ENCODE data around the gene GPC4.

Gene GPC4

DNA sequence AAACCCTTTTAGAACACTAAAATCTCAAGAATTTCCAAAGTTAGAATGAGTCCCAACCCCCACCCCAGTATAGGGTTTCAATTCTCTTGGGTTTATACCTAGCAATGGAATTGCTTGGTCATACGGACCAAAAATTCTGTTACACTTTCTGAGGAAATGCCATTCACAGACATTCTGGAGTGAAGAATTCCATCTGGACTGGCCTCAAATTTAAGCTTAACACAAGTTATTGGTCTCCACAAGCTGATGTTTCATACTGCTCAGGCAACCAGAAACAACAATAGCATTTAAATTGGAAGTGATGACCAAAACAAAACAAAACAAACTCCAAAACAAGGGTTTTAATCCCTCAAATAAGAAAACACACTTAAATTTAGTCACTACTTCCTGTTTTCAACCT is 51.1 kb downstream of the GPC4 start:
- ChIA-PET CTCF (no interaction called here), POLR2A (ENCODE audit: low non-redundant PET) (no interaction called here)
- DNase-seq (ENCODE audit: low spot score), result no peak
- TF ChIP-seq, protein P1, sequence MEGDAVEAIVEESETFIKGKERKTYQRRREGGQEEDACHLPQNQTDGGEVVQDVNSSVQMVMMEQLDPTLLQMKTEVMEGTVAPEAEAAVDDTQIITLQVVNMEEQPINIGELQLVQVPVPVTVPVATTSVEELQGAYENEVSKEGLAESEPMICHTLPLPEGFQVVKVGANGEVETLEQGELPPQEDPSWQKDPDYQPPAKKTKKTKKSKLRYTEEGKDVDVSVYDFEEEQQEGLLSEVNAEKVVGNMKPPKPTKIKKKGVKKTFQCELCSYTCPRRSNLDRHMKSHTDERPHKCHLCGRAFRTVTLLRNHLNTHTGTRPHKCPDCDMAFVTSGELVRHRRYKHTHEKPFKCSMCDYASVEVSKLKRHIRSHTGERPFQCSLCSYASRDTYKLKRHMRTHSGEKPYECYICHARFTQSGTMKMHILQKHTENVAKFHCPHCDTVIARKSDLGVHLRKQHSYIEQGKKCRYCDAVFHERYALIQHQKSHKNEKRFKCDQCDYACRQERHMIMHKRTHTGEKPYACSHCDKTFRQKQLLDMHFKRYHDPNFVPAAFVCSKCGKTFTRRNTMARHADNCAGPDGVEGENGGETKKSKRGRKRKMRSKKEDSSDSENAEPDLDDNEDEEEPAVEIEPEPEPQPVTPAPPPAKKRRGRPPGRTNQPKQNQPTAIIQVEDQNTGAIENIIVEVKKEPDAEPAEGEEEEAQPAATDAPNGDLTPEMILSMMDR (conservative IDR thresholded peaks at IDR 0.05; ENCODE audit: low read depth), result no peak
- no peak overlapping the region for H3K27ac ChIP-seq

GRCh38 chrX:133362538-133362937 is 52.8 kb downstream of the GPC4 start:
- POLR2A ChIA-PET (ENCODE audit: low non-redundant PET), result no interaction called here
- CTCF ChIA-PET, result no interaction called here
- no peak for DNase-seq (ENCODE audit: low spot score)
- no peak overlapping the region for H3K27ac ChIP-seq
- TF ChIP-seq, protein P1 (conservative IDR thresholded peaks at IDR 0.05; ENCODE audit: low read depth), result no peak

DNA sequence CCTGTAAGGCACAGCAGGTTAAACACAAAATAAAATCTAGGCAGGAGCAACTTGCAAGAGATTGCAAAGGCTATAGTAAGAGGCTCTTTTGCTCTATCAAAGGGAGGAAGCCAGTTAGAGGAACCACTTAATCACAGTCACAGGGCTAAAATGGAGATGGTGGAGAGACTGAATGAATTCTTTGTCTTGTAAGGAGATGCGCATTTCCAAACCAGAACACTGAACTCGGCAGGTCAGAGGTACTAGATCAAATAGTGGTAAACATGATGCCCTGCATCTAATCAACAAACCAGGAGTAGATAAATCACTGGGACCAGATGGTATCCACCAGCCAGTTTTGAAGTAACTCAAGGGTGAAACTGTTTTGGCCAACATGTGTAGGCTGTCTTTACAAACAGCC is 55.8 kb downstream of the GPC4 start:
- no peak for DNase-seq (ENCODE audit: low spot score)
- ChIA-PET POLR2A (ENCODE audit: low non-redundant PET) (no interaction called here), CTCF (no interaction called here)
- TF ChIP-seq, protein P1 (conservative IDR thresholded peaks at IDR 0.05; ENCODE audit: low read depth), result no peak
- no peak overlapping the region for H3K27ac ChIP-seq

DNA sequence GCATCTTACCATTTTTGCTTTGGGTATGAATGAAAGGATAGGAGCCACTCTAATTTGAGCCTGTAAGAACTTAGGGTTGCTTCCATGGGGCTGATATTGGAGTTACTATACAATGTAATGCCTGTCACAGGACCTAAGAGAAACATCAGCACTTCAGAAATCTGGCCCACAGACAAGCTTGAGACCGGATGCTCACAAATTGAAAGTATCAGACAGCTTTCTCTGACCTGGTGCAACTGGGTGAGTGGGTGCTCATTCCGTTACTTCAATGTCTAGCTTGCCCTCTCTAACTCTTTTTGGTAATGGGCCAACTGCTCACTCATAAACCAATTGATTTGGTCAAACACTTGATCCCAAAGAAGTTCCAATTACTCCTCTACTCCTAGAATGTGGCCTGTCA is 62.1 kb downstream of the GPC4 start:
- DNase-seq (ENCODE audit: low spot score), result no peak
- ChIA-PET POLR2A (ENCODE audit: low non-redundant PET) (no interaction called here), CTCF (interaction anchor here (1.0 kb wide), 1 partner anchor 15 kb away, joined by 3 read pairs; no protein-coding TSS in a partner anchor)
- TF ChIP-seq, protein P1 (conservative IDR thresholded peaks at IDR 0.05; ENCODE audit: low read depth), result no peak
- no peak overlapping the region for H3K27ac ChIP-seq

- H3K27ac ChIP-seq, result no peak overlapping the region
- TF ChIP-seq, protein P1 (conservative IDR thresholded peaks at IDR 0.05; ENCODE audit: low read depth), result no peak
- no peak for DNase-seq (ENCODE audit: low spot score)
- CTCF ChIA-PET, result no interaction called here
- POLR2A ChIA-PET (ENCODE audit: low non-redundant PET), result no interaction called here
These were observed 64.5 kb downstream of the GPC4 start for GRCh38 chrX:133350751-133351150.

DNA sequence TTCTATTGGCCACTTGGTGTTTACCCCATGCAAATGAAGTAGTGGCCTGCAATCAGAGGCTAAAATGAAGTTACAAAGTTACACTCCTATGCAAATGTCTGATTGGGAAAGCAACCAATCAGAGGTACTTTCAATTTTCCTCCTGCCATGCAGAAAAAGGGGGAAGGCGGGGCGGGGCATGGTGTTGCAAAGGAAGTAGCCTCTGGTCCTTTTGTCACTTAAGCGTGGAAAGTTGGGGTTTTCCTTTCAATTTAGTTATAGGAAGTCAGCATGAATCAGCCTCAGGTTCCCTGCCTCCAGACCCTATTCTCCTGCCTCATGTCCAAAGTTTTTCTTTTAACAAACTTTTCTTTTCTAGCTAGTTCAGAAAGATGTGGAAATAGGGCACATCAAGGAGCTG is 69.3 kb downstream of the GPC4 start:
- ChIA-PET CTCF (no interaction called here), POLR2A (ENCODE audit: low non-redundant PET) (no interaction called here)
- TF ChIP-seq, protein P1 (conservative IDR thresholded peaks at IDR 0.05; ENCODE audit: low read depth), result no peak
- no peak overlapping the region for H3K27ac ChIP-seq
- no peak for DNase-seq (ENCODE audit: low spot score)

DNA sequence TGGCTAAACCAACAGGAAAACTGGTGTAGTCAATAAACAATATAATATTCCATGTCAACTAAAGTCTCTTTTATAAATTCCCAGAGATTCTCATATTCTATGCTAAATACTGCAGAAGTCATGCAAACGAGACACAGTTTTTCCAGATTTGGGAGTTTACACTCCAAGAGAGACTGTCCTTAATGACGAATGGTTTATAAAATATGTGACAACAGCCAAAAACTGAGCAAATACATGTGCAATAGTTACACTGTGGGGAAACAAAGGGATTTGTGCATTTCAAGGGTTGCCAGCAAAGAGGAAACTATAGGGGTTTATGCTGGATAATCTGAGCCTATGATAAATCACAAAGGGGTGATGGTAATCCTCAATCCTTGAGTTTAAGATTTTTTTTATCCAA is 75.7 kb downstream of the GPC4 start:
- POLR2A ChIA-PET (ENCODE audit: low non-redundant PET), result no interaction called here
- H3K27ac ChIP-seq, result no peak overlapping the region
- DNase-seq (ENCODE audit: low spot score), result no peak
- CTCF ChIA-PET, result no interaction called here
- TF ChIP-seq, protein P1 (conservative IDR thresholded peaks at IDR 0.05; ENCODE audit: low read depth), result no peak
